ENCODE measurements around the gene BACE1-AS.
A peak's percentile ranks its signal among the peaks of the same experiment; 100 is the strongest.
"Not testable (repeated sequence)": the region's sequence is repeated elsewhere in the genome, so short reads cannot be mapped to it uniquely, and the experiment has no call there.

BACE1-AS gene

GRCh38 chr11:117259417-117259816 lies 31.7 kb upstream of the BACE1-AS start:
- WGBS (ENCODE audit: insufficient coverage): no CpG with 5 or more reads among the region's 1 CpG
- Histone ChIP-seq H3K4me1 (ENCODE audit: control extremely low read depth in 1 of 4, control insufficient read depth in 4 of 4, insufficient read depth in 4 of 4, low read length in 3 of 4) (no peaks in the 10 kb centered on the region), H3K27ac (ENCODE audit: insufficient read depth in 1 of 2, low read depth in 1 of 2, low read length in 2 of 2, poor library complexity in 1 of 2, severe bottlenecking in 2 of 2) (no peak overlapping the region), H3K4me3 (ENCODE audit: control insufficient read depth in 1 of 7, extremely low read depth in 1 of 7, insufficient read depth in 4 of 7, low read depth in 2 of 7, low read length in 6 of 7) (no peak overlapping the region), H3K9me3 (ENCODE audit: control extremely low read depth in 1 of 5, control insufficient read depth in 4 of 5, insufficient read depth in 2 of 5, low read depth in 1 of 5, low read length in 4 of 5) (no peaks in the 10 kb centered on the region), H3K36me3 (ENCODE audit: control insufficient read depth in 4 of 4, insufficient read depth in 4 of 4, low read length in 3 of 4) (peaks cover 3 to 38% (median 12%) of the 10 kb centered on the region in 4 experiments), H3K27me3 (replicated peaks in 2 of 5; ENCODE audit: control insufficient read depth in 4 of 5, insufficient read depth in 5 of 5, low read length in 4 of 5) (no peaks in the 10 kb centered on the region)
- no peak for DNase-seq
- ChIA-PET POLR2A (no interaction called here), CTCF (interaction anchor here (0.6 kb wide), 1 partner anchor 24 kb away, joined by 4 read pairs; no protein-coding TSS in a partner anchor)

GRCh38 chr11:117264624-117265323 lies 26.4 kb upstream of the BACE1-AS start:
- CTCF ChIA-PET; POLR2A ChIA-PET; DNase-seq; H3K4me1 ChIP-seq (ENCODE audit: control extremely low read depth in 1 of 4, control insufficient read depth in 4 of 4, insufficient read depth in 4 of 4, low read length in 3 of 4); H3K4me3 ChIP-seq (ENCODE audit: control insufficient read depth in 1 of 7, extremely low read depth in 1 of 7, insufficient read depth in 4 of 7, low read depth in 2 of 7, low read length in 6 of 7); H3K9me3 ChIP-seq (ENCODE audit: control extremely low read depth in 1 of 5, control insufficient read depth in 4 of 5, insufficient read depth in 2 of 5, low read depth in 1 of 5, low read length in 4 of 5); H3K27ac ChIP-seq (ENCODE audit: insufficient read depth in 1 of 2, low read depth in 1 of 2, low read length in 2 of 2, poor library complexity in 1 of 2, severe bottlenecking in 2 of 2); H3K27me3 ChIP-seq (replicated peaks in 2 of 5; ENCODE audit: control insufficient read depth in 4 of 5, insufficient read depth in 5 of 5, low read length in 4 of 5): not testable (repeated sequence)
- WGBS (ENCODE audit: insufficient coverage): 100% methylated on average over 3 of the region's 7 CpGs
- H3K36me3 ChIP-seq (ENCODE audit: control insufficient read depth in 4 of 4, insufficient read depth in 4 of 4, low read length in 3 of 4): peaks cover 3 to 29% (median 9%) of the 10 kb centered on the region in 4 experiments

GRCh38 chr11:117265745-117266144 lies 25.4 kb upstream of the BACE1-AS start:
- ChIA-PET CTCF (no interaction called here), POLR2A (no interaction called here)
- Histone ChIP-seq H3K27ac (ENCODE audit: insufficient read depth in 1 of 2, low read depth in 1 of 2, low read length in 2 of 2, poor library complexity in 1 of 2, severe bottlenecking in 2 of 2) (no peak overlapping the region), H3K36me3 (ENCODE audit: control insufficient read depth in 4 of 4, insufficient read depth in 4 of 4, low read length in 3 of 4) (peaks cover 0 to 22% (median 7%) of the 10 kb centered on the region in 4 experiments), H3K27me3 (replicated peaks in 2 of 5; ENCODE audit: control insufficient read depth in 4 of 5, insufficient read depth in 5 of 5, low read length in 4 of 5) (no peaks in the 10 kb centered on the region), H3K4me1 (ENCODE audit: control extremely low read depth in 1 of 4, control insufficient read depth in 4 of 4, insufficient read depth in 4 of 4, low read length in 3 of 4) (no peaks in the 10 kb centered on the region), H3K4me3 (ENCODE audit: control insufficient read depth in 1 of 7, extremely low read depth in 1 of 7, insufficient read depth in 4 of 7, low read depth in 2 of 7, low read length in 6 of 7) (no peak overlapping the region), H3K9me3 (ENCODE audit: control extremely low read depth in 1 of 5, control insufficient read depth in 4 of 5, insufficient read depth in 2 of 5, low read depth in 1 of 5, low read length in 4 of 5) (no peaks in the 10 kb centered on the region)
- no CpG with 5 or more reads among the region's 2 CpGs for WGBS (ENCODE audit: insufficient coverage)
- no peak for DNase-seq

- Histone ChIP-seq H3K4me3 (ENCODE audit: control insufficient read depth in 1 of 7, extremely low read depth in 1 of 7, insufficient read depth in 4 of 7, low read depth in 2 of 7, low read length in 6 of 7) (no peak overlapping the region), H3K27ac (ENCODE audit: insufficient read depth in 1 of 2, low read depth in 1 of 2, low read length in 2 of 2, poor library complexity in 1 of 2, severe bottlenecking in 2 of 2) (no peak overlapping the region), H3K4me1 (ENCODE audit: control extremely low read depth in 1 of 4, control insufficient read depth in 4 of 4, insufficient read depth in 4 of 4, low read length in 3 of 4) (peaks cover 0 to 6% (median 0%) of the 10 kb centered on the region in 4 experiments), H3K36me3 (ENCODE audit: control insufficient read depth in 4 of 4, insufficient read depth in 4 of 4, low read length in 3 of 4) (peaks cover 0 to 20% (median 5%) of the 10 kb centered on the region in 4 experiments), H3K9me3 (ENCODE audit: control extremely low read depth in 1 of 5, control insufficient read depth in 4 of 5, insufficient read depth in 2 of 5, low read depth in 1 of 5, low read length in 4 of 5) (peaks cover 0 to 2% (median 0%) of the 10 kb centered on the region in 5 experiments), H3K27me3 (replicated peaks in 2 of 5; ENCODE audit: control insufficient read depth in 4 of 5, insufficient read depth in 5 of 5, low read length in 4 of 5) (no peaks in the 10 kb centered on the region)
- CTCF ChIA-PET: no interaction called here
- no peak for DNase-seq
- WGBS (ENCODE audit: insufficient coverage): no CpG with 5 or more reads among the region's 2 CpGs
- POLR2A ChIA-PET: no interaction called here
Measured at GRCh38 chr11:117269856-117270255, 21.3 kb upstream of the BACE1-AS start.

DNA sequence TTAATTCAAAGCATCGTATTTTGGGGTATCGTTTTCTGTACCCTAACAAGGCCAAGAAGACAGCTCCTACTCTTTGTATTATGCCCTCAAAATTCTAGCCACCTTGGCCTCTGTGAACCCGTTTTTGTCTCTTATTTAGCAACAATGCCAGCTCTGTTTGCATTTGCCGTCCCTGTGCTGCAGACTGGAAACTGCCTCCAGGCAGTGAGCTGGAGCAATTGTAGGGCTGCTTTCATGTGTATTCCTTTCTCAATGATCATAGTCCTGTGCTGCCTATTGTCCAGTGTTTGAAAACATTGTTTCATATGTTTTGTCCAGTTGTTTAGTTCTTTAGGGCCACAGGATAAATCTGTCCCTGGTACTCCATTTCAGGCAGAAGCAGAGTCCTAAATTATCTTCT lies 19.9 kb upstream of the BACE1-AS start:
- CTCF ChIA-PET: interaction anchor here (0.5 to 1.1 kb wide), 2 partner anchors 18 to 169 kb away, joined by 3 read pairs; no protein-coding TSS in a partner anchor
- Histone ChIP-seq H3K9me3 (ENCODE audit: control extremely low read depth in 1 of 5, control insufficient read depth in 4 of 5, insufficient read depth in 2 of 5, low read depth in 1 of 5, low read length in 4 of 5) (peaks cover 0 to 2% (median 0%) of the 10 kb centered on the region in 5 experiments), H3K4me3 (ENCODE audit: control insufficient read depth in 1 of 7, extremely low read depth in 1 of 7, insufficient read depth in 4 of 7, low read depth in 2 of 7, low read length in 6 of 7) (no peak overlapping the region), H3K27ac (ENCODE audit: insufficient read depth in 1 of 2, low read depth in 1 of 2, low read length in 2 of 2, poor library complexity in 1 of 2, severe bottlenecking in 2 of 2) (no peak overlapping the region), H3K36me3 (ENCODE audit: control insufficient read depth in 4 of 4, insufficient read depth in 4 of 4, low read length in 3 of 4) (peaks cover 0 to 18% (median 8%) of the 10 kb centered on the region in 4 experiments), H3K27me3 (replicated peaks in 2 of 5; ENCODE audit: control insufficient read depth in 4 of 5, insufficient read depth in 5 of 5, low read length in 4 of 5) (no peaks in the 10 kb centered on the region), H3K4me1 (ENCODE audit: control extremely low read depth in 1 of 4, control insufficient read depth in 4 of 4, insufficient read depth in 4 of 4, low read length in 3 of 4) (peaks cover 0 to 6% (median 0%) of the 10 kb centered on the region in 4 experiments)
- DNase-seq: no peak
- POLR2A ChIA-PET: no interaction called here
- WGBS (ENCODE audit: insufficient coverage): 94% methylated on average over 2 of the region's 4 CpGs

DNA sequence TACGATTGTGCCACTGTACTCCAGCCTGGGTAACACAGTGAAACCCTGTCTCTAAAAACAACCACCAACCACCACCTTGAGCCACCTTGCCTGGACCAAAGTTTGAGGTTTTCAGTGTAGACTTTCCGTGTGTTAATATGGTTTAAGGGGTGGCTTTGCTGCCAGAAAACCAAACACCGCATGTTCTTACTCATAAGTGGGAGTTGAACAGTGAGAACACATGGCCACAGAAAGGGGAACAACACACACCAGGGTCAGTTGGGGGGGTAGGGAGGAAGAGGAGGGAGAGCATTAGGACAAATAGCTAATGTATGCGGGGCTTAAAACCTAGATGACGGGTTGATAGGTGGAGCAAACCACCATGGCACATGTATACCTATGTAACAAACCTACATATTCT lies 19.0 kb upstream of the BACE1-AS start:
- WGBS (ENCODE audit: insufficient coverage): 100% methylated on average over 2 of the region's 5 CpGs
- POLR2A ChIA-PET: not testable (repeated sequence)

DNA sequence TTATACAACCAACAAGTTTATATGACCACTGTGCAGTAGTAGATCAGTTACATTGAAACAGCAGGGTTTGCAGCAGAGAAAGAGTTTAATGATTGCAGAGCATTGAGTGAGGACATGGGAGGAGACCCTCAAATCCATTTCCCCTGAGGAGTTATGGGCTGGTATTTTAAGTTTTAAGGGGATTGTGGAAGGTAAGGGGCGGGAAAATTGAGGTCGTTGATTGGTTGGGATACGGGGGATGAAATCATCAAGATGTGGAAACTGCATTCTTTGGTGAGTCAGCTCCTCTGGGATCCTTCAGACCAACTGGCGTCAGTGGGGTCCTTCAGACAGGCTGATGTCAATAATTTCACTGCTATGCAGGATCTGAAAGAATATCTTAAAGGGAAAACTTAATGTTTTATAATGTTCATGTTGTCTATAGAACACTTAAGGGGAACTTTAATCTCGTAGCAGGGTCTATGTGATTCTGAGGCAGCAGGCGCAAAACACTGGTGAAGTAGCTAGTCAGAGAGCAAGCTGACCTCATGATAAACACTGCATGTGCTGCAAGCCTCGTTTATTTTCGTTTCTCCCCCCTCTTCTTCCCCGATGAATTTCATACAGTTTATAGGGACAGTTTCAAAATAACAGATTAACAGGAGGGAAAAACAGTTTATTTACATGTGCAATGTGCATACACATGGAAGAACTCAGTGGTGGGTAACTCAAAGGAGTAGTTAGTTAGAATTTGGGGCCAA lies 17.4 kb upstream of the BACE1-AS start:
- ChIA-PET POLR2A (no interaction called here), CTCF (interaction anchor here (1.3 kb wide), 1 partner anchor 37 kb away, joined by 3 read pairs; no protein-coding TSS in a partner anchor)
- H3K27ac ChIP-seq (ENCODE audit: insufficient read depth in 1 of 2, low read depth in 1 of 2, low read length in 2 of 2, poor library complexity in 1 of 2, severe bottlenecking in 2 of 2): no peak overlapping the region
- WGBS (ENCODE audit: insufficient coverage): 97% methylated on average over 7 of the region's 9 CpGs
- H3K27me3 ChIP-seq (replicated peaks in 2 of 5; ENCODE audit: control insufficient read depth in 4 of 5, insufficient read depth in 5 of 5, low read length in 4 of 5): no peaks in the 10 kb centered on the region
- H3K9me3 ChIP-seq (ENCODE audit: control extremely low read depth in 1 of 5, control insufficient read depth in 4 of 5, insufficient read depth in 2 of 5, low read depth in 1 of 5, low read length in 4 of 5): peaks cover 0 to 2% (median 0%) of the 10 kb centered on the region in 5 experiments
- DNase-seq: no peak
- H3K36me3 ChIP-seq (ENCODE audit: control insufficient read depth in 4 of 4, insufficient read depth in 4 of 4, low read length in 3 of 4): peaks cover 0 to 18% (median 10%) of the 10 kb centered on the region in 4 experiments
- peaks cover 0 to 6% (median 0%) of the 10 kb centered on the region in 4 experiments for H3K4me1 ChIP-seq (ENCODE audit: control extremely low read depth in 1 of 4, control insufficient read depth in 4 of 4, insufficient read depth in 4 of 4, low read length in 3 of 4)
- H3K4me3 ChIP-seq (ENCODE audit: control insufficient read depth in 1 of 7, extremely low read depth in 1 of 7, insufficient read depth in 4 of 7, low read depth in 2 of 7, low read length in 6 of 7): no peak overlapping the region

More for the DNA sequence above, 19.0 kb upstream of the BACE1-AS start:
- peak in 1 of 3 donors; percentile 7 for DNase-seq
- H3K4me3 ChIP-seq (ENCODE audit: control insufficient read depth in 1 of 7, extremely low read depth in 1 of 7, insufficient read depth in 4 of 7, low read depth in 2 of 7, low read length in 6 of 7); H3K4me1 ChIP-seq (ENCODE audit: control extremely low read depth in 1 of 4, control insufficient read depth in 4 of 4, insufficient read depth in 4 of 4, low read length in 3 of 4); H3K27ac ChIP-seq (ENCODE audit: insufficient read depth in 1 of 2, low read depth in 1 of 2, low read length in 2 of 2, poor library complexity in 1 of 2, severe bottlenecking in 2 of 2); H3K9me3 ChIP-seq (ENCODE audit: control extremely low read depth in 1 of 5, control insufficient read depth in 4 of 5, insufficient read depth in 2 of 5, low read depth in 1 of 5, low read length in 4 of 5); H3K27me3 ChIP-seq (replicated peaks in 2 of 5; ENCODE audit: control insufficient read depth in 4 of 5, insufficient read depth in 5 of 5, low read length in 4 of 5): not testable (repeated sequence)
- H3K36me3 ChIP-seq (ENCODE audit: control insufficient read depth in 4 of 4, insufficient read depth in 4 of 4, low read length in 3 of 4): peaks cover 0 to 18% (median 10%) of the 10 kb centered on the region in 4 experiments
- CTCF ChIA-PET: interaction anchor here (1.1 kb wide), 1 partner anchor 17 kb away, joined by 3 read pairs; no protein-coding TSS in a partner anchor

All from common myeloid progenitor, CD34-positive (primary cell).